Prostate gland (tissue), 2 donors: ENCODE data around the gene RASGEF1B.

ENCODE experiments used
- CTCF ChIP-seq, 4 experiments: fragments of 200-600 bp in 2 of 4; fragments of 450-650 bp in 2 of 4; sonication (generic) in 2 of 4; IDR thresholded peaks; 1 replicate in 3 of 4; 2 replicates in 1 of 4; pipeline ENCODE4 v1.5.1; 2016 to 2019; ENCODE audit warnings: antibody characterized with exemption in 4 of 4, mild to moderate bottlenecking in 2 of 4, moderate library complexity in 2 of 4
- POLR2A ChIP-seq: fragments of 450-650 bp; IDR thresholded peaks from one replicate; pipeline ENCODE4 v1.6.1; 2016; ENCODE audit warnings: antibody characterized with exemption, mild to moderate bottlenecking
- POLR2AphosphoS5 ChIP-seq: sonication (generic); formaldehyde crosslinking; IDR thresholded peaks from one replicate; pipeline ENCODE4 v1.6.1; 2017; ENCODE audit warnings: antibody characterized with exemption

DNA sequence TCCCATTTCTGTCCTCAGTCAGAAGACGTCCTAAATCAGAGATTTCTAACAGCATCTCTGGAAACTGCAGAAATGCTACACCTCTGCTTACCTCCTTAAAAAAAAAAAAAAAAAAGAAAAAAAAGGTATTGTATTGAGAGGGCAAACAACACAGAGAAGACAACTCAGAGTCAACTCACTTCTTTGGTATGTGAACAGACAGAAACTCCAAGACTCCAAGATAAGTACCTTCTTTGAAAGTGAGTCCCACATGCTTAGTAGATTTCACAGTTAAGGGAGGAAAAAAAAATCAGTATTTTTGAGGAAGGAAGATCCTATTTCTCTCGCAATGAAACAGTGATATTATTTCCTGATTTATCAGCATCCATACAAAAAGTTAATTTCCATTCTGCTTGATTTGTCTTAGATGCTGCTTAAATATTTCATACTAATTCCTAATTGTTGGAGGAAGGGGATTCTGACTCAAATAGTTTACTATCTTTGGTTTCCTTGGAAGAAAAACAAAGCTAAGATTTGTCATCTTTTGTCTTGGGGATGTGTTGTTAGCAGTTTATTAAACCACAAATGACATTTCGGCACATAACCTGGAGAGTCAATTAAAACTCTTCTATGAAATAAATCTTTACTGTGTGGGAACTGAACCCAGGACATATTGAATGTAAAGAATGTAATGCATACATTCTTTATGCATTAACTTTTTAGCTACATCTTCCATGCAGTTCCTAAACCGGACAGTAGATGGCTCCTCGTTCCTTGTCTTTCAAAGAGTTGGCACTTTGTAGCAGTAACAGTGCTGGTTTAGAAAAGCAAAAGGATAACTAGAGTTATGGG is 4.7 kb downstream of the RASGEF1B start:
- TF ChIP-seq CTCF (IDR thresholded peaks at IDR 0.05) (peak; percentile 73 to 94 (median 88)), POLR2A (no peak), POLR2AphosphoS5 (peak; percentile 41)
